HG03442 (cell line): ENCODE measurements around the gene PROB1.
"Not testable (repeated sequence)": the region's sequence is repeated elsewhere in the genome, so short reads cannot be mapped to it uniquely, and the experiment has no call there.

Source experiments
- ATAC-seq: cut with Tn5 transposase; IDR thresholded peaks from one replicate; pipeline ENCODE4 v1.9.1; 2021; ENCODE audit warnings: mild to moderate bottlenecking, moderate library complexity; ENCODE audit not compliant: unreplicated experiment

Gene PROB1

GRCh38 chr5:139413963-139414362 is 19.1 kb upstream of the PROB1 start:
- ATAC-seq = peak; percentile 50

- no peak for ATAC-seq
Measured at GRCh38 chr5:139413153-139413552, 18.2 kb upstream of the PROB1 start.

- no peak for ATAC-seq
Measured at GRCh38 chr5:139410993-139411828, 16.3 kb upstream of the PROB1 start.

GRCh38 chr5:139410121-139410992 is 15.5 kb upstream of the PROB1 start:
- ATAC-seq = no peak

GRCh38 chr5:139409116-139409515 is 14.2 kb upstream of the PROB1 start:
- ATAC-seq = not testable (repeated sequence)

- ATAC-seq = no peak
Measured at GRCh38 chr5:139408191-139408590, 13.3 kb upstream of the PROB1 start.

- ATAC-seq = no peak
Measured at GRCh38 chr5:139407517-139407916, 12.6 kb upstream of the PROB1 start.

- no peak for ATAC-seq
Measured at GRCh38 chr5:139406963-139407362, 12.1 kb upstream of the PROB1 start.

GRCh38 chr5:139404484-139404840 is 9.6 kb upstream of the PROB1 start:
- no peak for ATAC-seq

GRCh38 chr5:139403787-139404483 is 9.0 kb upstream of the PROB1 start, which contains the start of gene SPATA24:
Gene SPATA24, minus strand, starts transcription at chr5:139404089. Its CDS starts 29 bp downstream, at chr5:139404060.
- ATAC-seq = peak; percentile 83

GRCh38 chr5:139403418-139403786 is 8.5 kb upstream of the PROB1 start:
- ATAC-seq = no peak

GRCh38 chr5:139402561-139403158 is 7.8 kb upstream of the PROB1 start:
- no peak for ATAC-seq

- no peak for ATAC-seq
Measured at GRCh38 chr5:139401546-139401945, 6.6 kb upstream of the PROB1 start.

GRCh38 chr5:139399501-139400121 is 4.7 kb upstream of the PROB1 start:
- ATAC-seq = no peak

- ATAC-seq = no peak
Measured at GRCh38 chr5:139397921-139398320, 3.0 kb upstream of the PROB1 start.

GRCh38 chr5:139396691-139397090 is 1.8 kb upstream of the PROB1 start:
- ATAC-seq = no peak

GRCh38 chr5:139395844-139396640 is 1.1 kb upstream of the PROB1 start:
- ATAC-seq = no peak

GRCh38 chr5:139394123-139394653 is 716 bp downstream of the PROB1 start:
- ATAC-seq = no peak

GRCh38 chr5:139393497-139394122 is 1.3 kb downstream of the PROB1 start:
- no peak for ATAC-seq
